ENCODE measurements around the gene PLEK. TPM values are rescaled to one million over a fixed set of nuclear protein-coding genes. Genes with fewer than 3 reads are reported as not detected.

Gene PLEK
- polyA plus RNA-seq, 1 donor from 2014 or later = 0.07 TPM

DNA sequence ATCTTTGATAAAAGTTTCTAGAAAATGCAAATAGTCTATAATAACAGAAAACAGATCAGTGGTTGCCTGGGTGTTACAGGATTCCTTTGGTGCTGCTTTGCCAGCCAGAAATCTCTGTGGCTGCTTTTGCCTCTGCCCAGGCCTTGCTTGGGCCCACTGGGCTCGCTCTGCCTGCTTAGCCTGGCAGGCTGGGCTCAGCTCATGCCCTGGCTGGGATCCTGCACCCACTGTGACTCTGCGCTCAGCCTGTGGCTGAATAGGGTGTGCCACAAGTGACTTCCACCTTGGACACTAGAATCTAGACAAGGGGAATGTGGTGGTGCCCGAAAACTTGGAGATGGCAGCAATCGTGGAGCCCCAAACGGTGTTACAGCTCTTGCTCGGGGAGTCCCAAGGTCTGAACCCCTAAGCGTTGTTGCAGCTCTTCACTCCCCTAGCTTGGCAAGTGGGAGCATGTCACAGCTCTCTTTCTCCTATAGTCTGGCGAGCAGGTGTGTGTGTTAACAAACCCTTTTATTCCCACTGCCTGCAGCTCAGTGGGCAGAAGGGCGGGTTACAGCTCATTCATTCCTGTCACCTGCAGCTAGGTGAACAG lies 51.1 kb downstream of the PLEK start:
- no peak overlapping the region for H3K4me2 ChIP-seq (ENCODE audit: low read length)
- H3K9ac ChIP-seq (ENCODE audit: low read length) = no peak overlapping the region
- no peaks in the 10 kb centered on the region for H3K36me3 ChIP-seq (ENCODE audit: insufficient read depth, low read length)
- no peak overlapping the region for H3K27ac ChIP-seq (ENCODE audit: low read length)
- H3K4me3 ChIP-seq (ENCODE audit: low read length) = no peak overlapping the region
- H3K9me2 ChIP-seq (ENCODE audit: insufficient read depth, low read length) = no peaks in the 10 kb centered on the region
- H3K27me3 ChIP-seq (ENCODE audit: insufficient read depth, low read depth, low read length) = no peaks in the 10 kb centered on the region
- no peaks in the 10 kb centered on the region for H4K20me1 ChIP-seq (ENCODE audit: insufficient read depth)
- H3K9me3 ChIP-seq (ENCODE audit: low read length) = no peaks in the 10 kb centered on the region
- H3F3A ChIP-seq (ENCODE audit: insufficient read depth, low read length, poor library complexity, severe bottlenecking) = no peaks in the 10 kb centered on the region
- H2AFZ ChIP-seq (ENCODE audit: low read depth, low read length) = no peak overlapping the region
- H3K79me2 ChIP-seq (replicated peaks; ENCODE audit: insufficient read depth, low read length) = no peaks in the 10 kb centered on the region
- TF ChIP-seq, protein P1, sequence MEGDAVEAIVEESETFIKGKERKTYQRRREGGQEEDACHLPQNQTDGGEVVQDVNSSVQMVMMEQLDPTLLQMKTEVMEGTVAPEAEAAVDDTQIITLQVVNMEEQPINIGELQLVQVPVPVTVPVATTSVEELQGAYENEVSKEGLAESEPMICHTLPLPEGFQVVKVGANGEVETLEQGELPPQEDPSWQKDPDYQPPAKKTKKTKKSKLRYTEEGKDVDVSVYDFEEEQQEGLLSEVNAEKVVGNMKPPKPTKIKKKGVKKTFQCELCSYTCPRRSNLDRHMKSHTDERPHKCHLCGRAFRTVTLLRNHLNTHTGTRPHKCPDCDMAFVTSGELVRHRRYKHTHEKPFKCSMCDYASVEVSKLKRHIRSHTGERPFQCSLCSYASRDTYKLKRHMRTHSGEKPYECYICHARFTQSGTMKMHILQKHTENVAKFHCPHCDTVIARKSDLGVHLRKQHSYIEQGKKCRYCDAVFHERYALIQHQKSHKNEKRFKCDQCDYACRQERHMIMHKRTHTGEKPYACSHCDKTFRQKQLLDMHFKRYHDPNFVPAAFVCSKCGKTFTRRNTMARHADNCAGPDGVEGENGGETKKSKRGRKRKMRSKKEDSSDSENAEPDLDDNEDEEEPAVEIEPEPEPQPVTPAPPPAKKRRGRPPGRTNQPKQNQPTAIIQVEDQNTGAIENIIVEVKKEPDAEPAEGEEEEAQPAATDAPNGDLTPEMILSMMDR (IDR thresholded peaks at IDR 0.05; ENCODE audit: poor library complexity, severe bottlenecking) = no peak
- no peak for TF ChIP-seq TAF1 (IDR thresholded peaks at IDR 0.05; ENCODE audit: low read depth)
- TF ChIP-seq EP300 (conservative IDR thresholded peaks at IDR 0.05; ENCODE audit: poor library complexity, severe bottlenecking) = no peak
- no peak for TF ChIP-seq MXI1 (conservative IDR thresholded peaks at IDR 0.05; ENCODE audit: poor library complexity, severe bottlenecking)
- TF ChIP-seq REST (IDR thresholded peaks at IDR 0.05; ENCODE audit: borderline replicate concordance) = no peak
- TF ChIP-seq POLR2AphosphoS5 (IDR thresholded peaks at IDR 0.05) = no peak
- no peak for TF ChIP-seq RAD21 (conservative IDR thresholded peaks at IDR 0.05)
- TF ChIP-seq SMC3 (conservative IDR thresholded peaks at IDR 0.05; ENCODE audit: poor library complexity) = no peak
- no peak for TF ChIP-seq EZH2 (IDR thresholded peaks at IDR 0.05; ENCODE audit: borderline replicate concordance, insufficient read depth, low read length, poor library complexity, severe bottlenecking)

DNA sequence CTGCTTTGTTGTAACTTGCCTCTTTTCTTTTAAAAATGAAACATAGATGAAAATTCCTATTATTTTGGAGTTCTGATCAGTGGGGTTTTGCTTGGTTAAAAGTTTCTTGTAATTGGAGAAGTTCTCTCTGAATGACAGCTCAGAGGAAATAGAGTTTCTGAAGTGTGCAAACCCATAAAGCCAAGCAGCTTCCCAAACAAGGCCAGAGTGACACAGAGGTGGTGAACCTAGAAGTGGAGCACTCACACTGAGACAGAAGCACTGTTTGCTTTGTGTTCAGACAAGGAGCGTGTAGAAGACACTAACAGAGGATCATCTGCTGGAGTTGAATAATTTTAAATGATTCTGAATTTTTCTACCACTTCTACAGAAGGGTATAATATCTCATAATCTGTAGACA lies 52.8 kb downstream of the PLEK start:
- H3K4me2 ChIP-seq (ENCODE audit: low read length) = no peak overlapping the region
- TF ChIP-seq RAD21 (conservative IDR thresholded peaks at IDR 0.05) (no peak), EP300 (conservative IDR thresholded peaks at IDR 0.05; ENCODE audit: poor library complexity, severe bottlenecking) (no peak), TAF1 (IDR thresholded peaks at IDR 0.05; ENCODE audit: low read depth) (no peak), SMC3 (conservative IDR thresholded peaks at IDR 0.05; ENCODE audit: poor library complexity) (no peak), EZH2 (IDR thresholded peaks at IDR 0.05; ENCODE audit: borderline replicate concordance, insufficient read depth, low read length, poor library complexity, severe bottlenecking) (no peak), MXI1 (conservative IDR thresholded peaks at IDR 0.05; ENCODE audit: poor library complexity, severe bottlenecking) (no peak), POLR2AphosphoS5 (IDR thresholded peaks at IDR 0.05) (no peak), REST (IDR thresholded peaks at IDR 0.05; ENCODE audit: borderline replicate concordance) (no peak)
- TF ChIP-seq, protein P1 (IDR thresholded peaks at IDR 0.05; ENCODE audit: poor library complexity, severe bottlenecking) = no peak
- H3K27ac ChIP-seq (ENCODE audit: low read length) = no peak overlapping the region

More for the DNA sequence above, 52.8 kb downstream of the PLEK start:
- Histone ChIP-seq H3K27me3 (ENCODE audit: insufficient read depth, low read depth, low read length) (no peaks in the 10 kb centered on the region), H3K4me3 (ENCODE audit: low read length) (no peak overlapping the region), H3F3A (ENCODE audit: insufficient read depth, low read length, poor library complexity, severe bottlenecking) (no peaks in the 10 kb centered on the region), H4K20me1 (ENCODE audit: insufficient read depth) (no peaks in the 10 kb centered on the region), H3K9ac (ENCODE audit: low read length) (no peak overlapping the region), H3K79me2 (replicated peaks; ENCODE audit: insufficient read depth, low read length) (no peaks in the 10 kb centered on the region), H3K36me3 (ENCODE audit: insufficient read depth, low read length) (no peaks in the 10 kb centered on the region), H2AFZ (ENCODE audit: low read depth, low read length) (no peak overlapping the region), H3K9me3 (ENCODE audit: low read length) (no peaks in the 10 kb centered on the region), H3K9me2 (ENCODE audit: insufficient read depth, low read length) (no peaks in the 10 kb centered on the region)
